PC-3 (cell line): ENCODE results near the gene RDX.

Experiments
- EZH2 ChIP-seq: fragments of 300-600 bp; sonication (generic); IDR thresholded peaks from one replicate; pipeline ENCODE4 v1.6.1; 2017; ENCODE audit warnings: antibody characterized with exemption, mild to moderate bottlenecking, low read length; ENCODE audit not compliant: unreplicated experiment
- TF ChIP-seq, protein P1 (sequence below): fragments of 300-600 bp; sonication (generic); conservative IDR thresholded peaks from 2 replicates; pipeline ENCODE4 v1.5.1; 2017; ENCODE audit warnings: antibody characterized with exemption, low read depth, mild to moderate bottlenecking, low read length

DNA sequence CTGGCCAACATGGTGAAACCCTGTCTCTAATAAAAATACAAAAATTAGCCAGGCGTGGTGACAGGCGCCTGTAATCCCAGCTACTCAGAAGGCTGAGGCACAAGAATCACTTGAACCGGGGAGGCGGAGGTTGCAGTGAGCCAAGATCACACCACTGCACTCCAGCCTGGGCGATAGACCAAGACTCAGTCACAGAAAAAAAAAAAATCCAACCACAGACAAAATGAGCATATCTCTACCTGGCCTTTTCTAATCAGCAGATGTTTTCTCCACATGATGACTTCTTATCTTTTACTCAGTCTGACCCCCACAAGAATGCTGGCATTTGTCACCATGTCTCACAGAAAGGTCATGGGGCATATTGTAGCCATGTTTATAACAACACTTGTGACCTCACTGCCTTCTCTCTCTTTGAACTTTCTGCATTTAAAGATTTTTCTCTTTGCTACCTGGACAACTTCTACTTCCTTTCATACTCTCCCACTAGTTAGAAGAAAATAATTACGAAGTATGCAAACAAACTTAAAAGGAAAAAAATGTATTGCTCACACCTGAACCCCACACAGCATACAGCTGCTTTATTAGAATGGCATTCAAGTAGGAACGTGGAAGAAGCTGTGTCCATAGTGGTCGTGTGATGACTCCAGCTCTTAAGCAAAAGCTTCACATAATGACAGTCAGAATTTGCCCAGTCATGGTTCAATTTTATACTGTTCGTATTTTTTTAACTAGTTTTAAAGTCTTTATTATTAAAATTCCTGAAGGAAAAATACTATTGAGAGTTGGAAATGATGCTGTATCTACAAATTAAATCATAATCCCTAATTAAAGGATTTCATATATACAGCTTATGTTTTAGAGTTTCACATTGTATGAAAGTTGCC lies 137.9 kb downstream of the RDX start:
- TF ChIP-seq, protein P1, sequence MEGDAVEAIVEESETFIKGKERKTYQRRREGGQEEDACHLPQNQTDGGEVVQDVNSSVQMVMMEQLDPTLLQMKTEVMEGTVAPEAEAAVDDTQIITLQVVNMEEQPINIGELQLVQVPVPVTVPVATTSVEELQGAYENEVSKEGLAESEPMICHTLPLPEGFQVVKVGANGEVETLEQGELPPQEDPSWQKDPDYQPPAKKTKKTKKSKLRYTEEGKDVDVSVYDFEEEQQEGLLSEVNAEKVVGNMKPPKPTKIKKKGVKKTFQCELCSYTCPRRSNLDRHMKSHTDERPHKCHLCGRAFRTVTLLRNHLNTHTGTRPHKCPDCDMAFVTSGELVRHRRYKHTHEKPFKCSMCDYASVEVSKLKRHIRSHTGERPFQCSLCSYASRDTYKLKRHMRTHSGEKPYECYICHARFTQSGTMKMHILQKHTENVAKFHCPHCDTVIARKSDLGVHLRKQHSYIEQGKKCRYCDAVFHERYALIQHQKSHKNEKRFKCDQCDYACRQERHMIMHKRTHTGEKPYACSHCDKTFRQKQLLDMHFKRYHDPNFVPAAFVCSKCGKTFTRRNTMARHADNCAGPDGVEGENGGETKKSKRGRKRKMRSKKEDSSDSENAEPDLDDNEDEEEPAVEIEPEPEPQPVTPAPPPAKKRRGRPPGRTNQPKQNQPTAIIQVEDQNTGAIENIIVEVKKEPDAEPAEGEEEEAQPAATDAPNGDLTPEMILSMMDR = no peak
- no peak for TF ChIP-seq EZH2
